Measurements from ENCODE around the gene PDE4D. TPM values are rescaled to one million over a fixed set of nuclear protein-coding genes. Genes with fewer than 3 reads are reported as not detected.

The PDE4D gene
- 10 to 100 TPM; 40.5 to 41.2 TPM for total RNA-seq

DNA sequence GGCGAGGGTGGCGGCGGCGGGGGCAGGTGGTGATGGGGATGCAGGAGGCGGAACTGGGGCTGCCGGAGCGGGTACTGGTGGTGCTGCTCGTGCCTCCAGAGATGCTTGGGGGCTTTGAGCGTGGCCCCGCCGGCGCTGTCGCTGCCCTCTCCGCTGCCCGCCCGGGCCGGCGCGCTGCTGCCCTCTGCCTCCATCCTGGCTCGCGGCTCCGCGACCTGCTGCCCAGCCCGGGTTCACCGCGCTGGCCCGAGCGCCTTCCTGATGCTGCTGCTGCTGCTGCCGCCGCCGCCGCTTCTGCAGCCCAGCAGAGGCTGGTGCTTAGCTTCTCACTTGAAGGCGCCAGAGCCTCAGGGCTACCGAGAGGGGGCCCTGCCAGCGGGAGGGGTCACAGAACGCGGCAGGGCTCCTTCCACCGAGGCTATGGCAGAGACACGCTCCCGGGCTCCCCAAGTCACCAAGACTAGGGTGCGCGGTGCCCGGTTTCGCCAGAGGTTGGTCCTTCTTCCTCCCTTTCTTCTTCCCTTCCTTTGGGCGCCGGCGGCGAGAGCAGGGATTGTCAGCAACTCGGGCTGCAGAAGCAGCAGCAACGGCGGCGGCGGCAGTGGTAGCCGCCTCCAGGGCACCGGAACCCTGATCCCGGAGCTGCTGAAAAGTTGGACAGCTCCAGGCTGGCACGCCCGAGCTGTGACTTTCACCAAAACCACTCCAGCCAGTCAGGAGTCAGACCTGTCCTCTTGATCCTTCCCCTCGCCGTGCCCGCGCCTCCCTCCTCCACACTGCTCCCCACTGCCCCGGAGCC lies at the start of gene PDE4D:
Gene PDE4D, minus strand, starts transcription at position 298 of the 799 bp plus-strand sequence.
- H3K9me3 Mint-ChIP-seq = no peaks in the 10 kb centered on the region
- intact Hi-C loops (cut with micrococcal nuclease) = no loop called here
- DNase-seq = peak; percentile 21
- no peaks in the 10 kb centered on the region for H3K36me3 Mint-ChIP-seq (ENCODE audit: low read depth)
- H3K27me3 Mint-ChIP-seq (ENCODE audit: low read depth) = peaks cover 29% of the 10 kb centered on the region
- H3K4me3 Mint-ChIP-seq = no peak within 1 kb of the TSS
- H3K4me1 Mint-ChIP-seq (ENCODE audit: low read depth) = peaks cover 6% of the 10 kb centered on the region
- CTCF ChIA-PET = interaction anchor here (0.6 kb wide), 1 partner anchor 464 kb away, joined by 5 read pairs; no protein-coding TSS in a partner anchor
- H3K27ac Mint-ChIP-seq = no peak within 1 kb of the TSS

DNA sequence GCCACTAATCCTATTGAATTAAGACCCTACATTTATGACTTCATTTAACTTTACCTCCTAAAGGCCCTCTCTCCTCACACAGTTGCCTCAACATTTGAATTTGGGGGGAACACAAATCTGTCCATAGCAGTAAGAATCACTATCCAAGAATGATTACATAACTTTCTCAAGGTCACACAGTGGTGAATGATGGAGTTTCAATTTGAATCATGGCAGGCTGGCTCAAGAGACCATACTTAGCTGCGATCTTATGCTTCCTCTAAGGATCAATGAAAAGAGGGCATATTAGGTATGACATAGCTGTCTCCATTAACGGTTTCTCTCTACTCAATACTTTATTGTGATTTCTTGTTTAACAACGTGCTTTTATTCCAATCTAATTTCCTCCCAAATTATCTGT lies 44.1 kb upstream of the PDE4D start:
- H3K36me3 Mint-ChIP-seq (ENCODE audit: low read depth) = no peaks in the 10 kb centered on the region
- peaks cover 3% of the 10 kb centered on the region for H3K9me3 Mint-ChIP-seq
- no peaks in the 10 kb centered on the region for H3K4me1 Mint-ChIP-seq (ENCODE audit: low read depth)
- CTCF ChIA-PET = no interaction called here
- H3K4me3 Mint-ChIP-seq = no peak overlapping the region
- DNase-seq = no peak
- intact Hi-C loops (cut with micrococcal nuclease) = no loop called here
- no peak overlapping the region for H3K27ac Mint-ChIP-seq
- no peaks in the 10 kb centered on the region for H3K27me3 Mint-ChIP-seq (ENCODE audit: low read depth)

DNA sequence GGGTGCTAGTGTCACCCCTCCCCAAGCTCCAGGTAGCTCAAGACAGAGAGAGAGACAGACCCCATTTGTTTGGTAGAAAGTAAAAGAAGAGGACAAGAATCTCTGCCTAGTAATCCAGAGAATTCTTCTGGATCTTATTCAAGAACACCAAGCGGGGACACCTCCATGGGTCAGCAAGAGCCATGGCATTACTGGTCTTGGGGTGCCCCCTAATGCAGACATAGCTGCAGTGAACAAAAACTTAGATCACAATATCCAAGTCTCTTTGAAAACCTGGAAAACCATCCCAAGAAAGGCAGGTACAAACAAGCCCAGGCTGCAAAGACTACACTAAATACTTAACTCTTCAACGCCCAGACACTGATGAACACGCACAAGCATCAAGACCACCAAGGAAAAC lies 29.9 kb upstream of the PDE4D start:
- Mint-ChIP-seq H3K4me1 (ENCODE audit: low read depth) (no peaks in the 10 kb centered on the region), H3K4me3 (no peak overlapping the region), H3K36me3 (ENCODE audit: low read depth) (no peaks in the 10 kb centered on the region), H3K9me3 (no peaks in the 10 kb centered on the region), H3K27me3 (ENCODE audit: low read depth) (peaks cover 3% of the 10 kb centered on the region), H3K27ac (no peak overlapping the region)
- intact Hi-C loops (cut with micrococcal nuclease) = no loop called here
- CTCF ChIA-PET = no interaction called here
- DNase-seq = no peak

DNA sequence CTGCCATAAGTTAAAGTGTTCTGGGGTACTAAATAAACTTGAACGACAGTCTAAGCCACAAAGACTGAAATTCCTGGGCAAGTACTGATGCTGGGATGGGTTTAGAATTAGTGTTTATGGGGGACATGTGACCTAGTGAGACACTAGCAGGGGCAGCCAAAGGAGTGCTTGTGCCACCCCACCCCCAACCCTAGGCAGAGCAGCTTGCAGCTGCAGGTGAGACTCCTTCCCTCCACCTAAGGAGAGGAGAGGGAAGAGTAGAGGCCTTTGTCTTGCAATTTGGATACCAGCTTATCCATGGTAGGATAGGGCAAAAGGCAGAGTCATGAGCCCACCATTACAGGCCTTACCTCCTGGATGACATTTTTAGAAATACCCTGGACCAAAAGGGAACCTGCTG lies 28.7 kb upstream of the PDE4D start:
- H3K9me3 Mint-ChIP-seq = no peaks in the 10 kb centered on the region
- intact Hi-C loops (cut with micrococcal nuclease) = no loop called here
- CTCF ChIA-PET = no interaction called here

DNA sequence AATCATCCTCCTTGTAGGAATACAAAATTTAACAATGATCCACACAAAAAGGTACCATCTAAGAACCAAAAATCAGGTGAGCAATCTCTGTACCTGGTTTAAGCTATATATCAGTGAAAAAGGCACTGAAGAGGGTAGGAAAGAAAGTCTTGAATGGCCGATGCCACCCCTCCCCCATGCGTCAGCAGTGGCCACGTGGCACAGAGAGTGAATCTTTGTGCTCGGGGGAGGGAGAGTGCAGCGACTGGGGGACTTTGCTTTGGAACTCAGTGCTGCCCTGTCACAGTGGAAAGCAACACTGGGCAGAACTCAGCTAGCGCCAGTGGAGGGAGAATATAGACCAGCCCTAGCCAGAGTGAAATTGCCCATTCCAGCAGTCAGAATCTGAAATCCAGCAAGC lies 28.3 kb upstream of the PDE4D start:
- no peak overlapping the region for H3K27ac Mint-ChIP-seq
- CTCF ChIA-PET = no interaction called here

More for the DNA sequence above, 28.7 kb upstream of the PDE4D start:
- Mint-ChIP-seq H3K4me3 (no peak overlapping the region), H3K27me3 (ENCODE audit: low read depth) (peaks cover 3% of the 10 kb centered on the region), H3K27ac (no peak overlapping the region), H3K4me1 (ENCODE audit: low read depth) (no peaks in the 10 kb centered on the region), H3K36me3 (ENCODE audit: low read depth) (no peaks in the 10 kb centered on the region)
- DNase-seq = no peak

DNA sequence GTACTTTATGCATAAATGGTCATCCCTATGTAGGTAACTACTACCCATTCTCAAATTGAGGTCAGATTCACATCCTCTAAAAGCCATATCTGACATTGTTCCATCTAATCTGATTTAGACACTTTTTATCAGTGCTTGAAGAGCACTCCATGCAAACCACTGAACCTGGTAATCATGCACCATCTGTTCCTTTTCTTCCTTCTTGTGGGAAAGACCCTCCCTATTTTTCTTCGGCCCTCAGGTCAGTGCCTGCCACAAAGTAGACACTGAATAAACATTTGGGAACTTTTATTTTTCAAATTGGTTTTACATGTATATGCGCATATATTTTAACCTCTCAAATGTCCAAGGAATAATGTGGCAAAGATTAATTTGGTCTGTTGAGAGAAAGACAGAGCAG lies 26.0 kb upstream of the PDE4D start:
- no peaks in the 10 kb centered on the region for H3K36me3 Mint-ChIP-seq (ENCODE audit: low read depth)
- H3K9me3 Mint-ChIP-seq = no peaks in the 10 kb centered on the region
- no peak overlapping the region for H3K27ac Mint-ChIP-seq
- CTCF ChIA-PET = no interaction called here
- no peaks in the 10 kb centered on the region for H3K4me1 Mint-ChIP-seq (ENCODE audit: low read depth)
- peaks cover 1% of the 10 kb centered on the region for H3K27me3 Mint-ChIP-seq (ENCODE audit: low read depth)
- intact Hi-C loops (cut with micrococcal nuclease) = no loop called here
- no peak overlapping the region for H3K4me3 Mint-ChIP-seq
- DNase-seq = no peak

More for the DNA sequence above, 28.3 kb upstream of the PDE4D start:
- Mint-ChIP-seq H3K4me1 (ENCODE audit: low read depth) (no peaks in the 10 kb centered on the region), H3K9me3 (no peaks in the 10 kb centered on the region), H3K4me3 (no peak overlapping the region), H3K27me3 (ENCODE audit: low read depth) (peaks cover 3% of the 10 kb centered on the region), H3K36me3 (ENCODE audit: low read depth) (no peaks in the 10 kb centered on the region)
- intact Hi-C loops (cut with micrococcal nuclease) = no loop called here
- DNase-seq = no peak

DNA sequence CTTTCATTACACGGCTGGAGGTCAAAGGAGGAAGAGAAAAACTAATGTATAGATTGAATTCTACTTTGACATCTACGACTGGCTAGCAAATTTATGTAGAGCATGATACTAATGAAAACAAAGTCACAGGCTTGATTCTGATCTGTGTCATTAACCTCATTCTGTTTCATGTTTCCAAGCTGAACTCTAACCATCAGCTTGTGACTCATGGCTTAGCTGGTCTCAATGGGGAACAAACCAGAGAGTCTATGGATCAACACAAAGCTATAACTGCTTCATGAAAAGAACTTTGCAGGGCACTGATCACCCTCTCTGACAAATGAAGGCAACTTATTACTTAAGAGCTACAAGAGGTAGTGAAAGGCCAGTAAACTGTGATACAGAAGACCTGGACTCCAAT lies 23.6 kb upstream of the PDE4D start:
- Mint-ChIP-seq H3K4me3 (no peak overlapping the region), H3K27me3 (ENCODE audit: low read depth) (no peaks in the 10 kb centered on the region), H3K9me3 (no peaks in the 10 kb centered on the region), H3K4me1 (ENCODE audit: low read depth) (no peaks in the 10 kb centered on the region), H3K27ac (no peak overlapping the region), H3K36me3 (ENCODE audit: low read depth) (no peaks in the 10 kb centered on the region)
- CTCF ChIA-PET = no interaction called here
- intact Hi-C loops (cut with micrococcal nuclease) = no loop called here
- no peak for DNase-seq

DNA sequence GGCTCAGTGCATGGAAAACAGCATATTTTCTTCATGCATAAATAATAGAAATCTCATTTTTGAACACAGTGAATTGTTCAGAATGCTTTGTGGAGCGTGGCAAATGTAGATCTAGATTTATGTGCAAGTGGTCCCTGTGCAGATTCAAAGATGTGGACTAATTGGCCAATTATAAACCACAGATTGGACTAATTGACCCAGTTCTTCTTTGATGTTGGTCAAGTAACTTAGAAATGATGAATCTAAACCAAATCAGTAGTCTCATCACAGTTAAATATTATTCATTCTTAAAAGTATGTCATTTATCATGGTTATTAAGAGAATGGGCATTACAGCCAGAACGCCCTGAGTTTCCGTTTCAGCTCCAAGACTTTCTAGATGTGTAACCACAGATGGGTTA lies 11.7 kb upstream of the PDE4D start:
- Mint-ChIP-seq H3K4me3 (no peak overlapping the region), H3K27ac (no peak overlapping the region), H3K4me1 (ENCODE audit: low read depth) (no peaks in the 10 kb centered on the region), H3K27me3 (ENCODE audit: low read depth) (no peaks in the 10 kb centered on the region), H3K36me3 (ENCODE audit: low read depth) (no peaks in the 10 kb centered on the region), H3K9me3 (peaks cover 2% of the 10 kb centered on the region)
- DNase-seq = no peak
- CTCF ChIA-PET = no interaction called here
- intact Hi-C loops (cut with micrococcal nuclease) = no loop called here

DNA sequence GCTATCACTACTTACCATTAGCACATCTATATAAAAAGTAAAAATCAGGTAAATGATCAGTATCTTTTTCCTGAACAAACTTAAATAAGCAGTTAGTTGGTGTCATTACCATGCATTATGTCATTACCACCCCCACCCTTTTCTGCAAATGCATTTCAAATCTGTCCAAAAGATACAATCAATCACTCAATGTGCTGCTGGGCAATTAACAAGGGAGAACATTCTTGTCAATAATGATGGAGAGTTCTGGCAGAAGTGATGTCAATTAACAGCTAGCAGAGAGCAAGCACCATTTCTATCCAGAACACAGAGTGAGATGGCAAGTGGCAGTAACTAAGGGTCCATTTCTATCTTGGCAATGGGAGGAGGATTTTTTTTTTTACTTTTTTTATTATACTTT lies 3.5 kb upstream of the PDE4D start:
- H3K27ac Mint-ChIP-seq = no peak overlapping the region
- no peak overlapping the region for H3K4me3 Mint-ChIP-seq
- intact Hi-C loops (cut with micrococcal nuclease) = no loop called here
- CTCF ChIA-PET = no interaction called here
- no peaks in the 10 kb centered on the region for H3K36me3 Mint-ChIP-seq (ENCODE audit: low read depth)
- no peaks in the 10 kb centered on the region for H3K9me3 Mint-ChIP-seq
- peaks cover 24% of the 10 kb centered on the region for H3K27me3 Mint-ChIP-seq (ENCODE audit: low read depth)
- DNase-seq = no peak
- H3K4me1 Mint-ChIP-seq (ENCODE audit: low read depth) = peaks cover 6% of the 10 kb centered on the region

DNA sequence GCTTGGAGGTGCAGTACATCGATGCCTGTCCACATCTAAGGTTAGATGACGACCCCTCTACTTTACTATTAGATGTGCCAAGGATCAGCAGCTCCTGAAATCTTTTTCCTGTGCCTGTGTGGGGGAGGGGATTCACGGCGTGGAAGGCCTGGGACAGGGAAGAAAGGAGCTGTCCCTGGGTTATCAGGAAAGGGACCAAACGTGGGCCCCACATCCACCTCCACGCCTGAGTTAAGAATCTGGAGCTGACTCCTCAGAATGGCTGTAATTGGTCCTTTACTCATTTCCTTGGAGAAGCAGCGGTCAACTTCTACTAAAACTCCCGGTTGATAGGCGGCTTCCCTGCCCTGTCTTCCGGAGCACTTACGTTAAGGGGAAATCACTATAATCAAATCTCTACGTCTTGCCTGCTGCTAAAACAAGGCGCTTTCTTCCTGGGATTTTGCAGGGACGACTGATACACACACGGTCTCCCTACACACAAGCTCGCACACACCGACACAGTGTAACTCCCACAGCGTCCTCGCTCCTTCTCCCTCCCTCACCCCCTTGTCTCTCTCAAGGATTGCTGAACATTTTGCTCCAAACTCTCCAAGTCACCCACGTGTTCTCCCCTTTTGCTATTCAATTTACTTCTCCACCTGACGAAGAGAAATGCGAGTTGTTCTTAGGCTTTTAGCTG lies 1.4 kb downstream of the PDE4D start:
- CTCF ChIA-PET = no interaction called here
- Mint-ChIP-seq H3K9me3 (no peaks in the 10 kb centered on the region), H3K27ac (no peak overlapping the region), H3K4me1 (ENCODE audit: low read depth) (peaks cover 6% of the 10 kb centered on the region), H3K36me3 (ENCODE audit: low read depth) (no peaks in the 10 kb centered on the region), H3K4me3 (no peak overlapping the region), H3K27me3 (ENCODE audit: low read depth) (peaks cover 32% of the 10 kb centered on the region)
- intact Hi-C loops (cut with micrococcal nuclease) = no loop called here
- no peak for DNase-seq

DNA sequence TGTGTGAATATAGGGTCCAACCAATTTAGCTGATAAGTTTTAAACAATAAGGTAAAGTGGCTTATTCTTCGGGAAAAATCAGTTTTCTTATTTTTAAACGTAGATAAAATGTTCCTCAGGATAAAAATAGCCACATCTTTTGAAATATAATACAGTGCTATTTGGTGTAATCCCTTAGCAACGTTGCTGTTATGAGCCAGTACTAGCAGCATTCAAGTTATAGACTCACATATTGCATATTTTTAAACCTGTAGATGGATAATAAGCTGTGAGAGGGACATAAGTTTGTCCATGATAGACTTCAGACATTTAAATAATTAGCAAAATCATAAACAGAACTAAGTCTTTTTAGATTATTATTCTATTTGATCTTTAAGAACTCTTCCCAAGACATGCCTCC lies 6.3 kb downstream of the PDE4D start:
- CTCF ChIA-PET = interaction anchor here (0.6 kb wide), 1 partner anchor 110 kb away, joined by 3 read pairs; no protein-coding TSS in a partner anchor
- Mint-ChIP-seq H3K9me3 (no peaks in the 10 kb centered on the region), H3K36me3 (ENCODE audit: low read depth) (no peaks in the 10 kb centered on the region), H3K27me3 (ENCODE audit: low read depth) (peaks cover 18% of the 10 kb centered on the region), H3K4me1 (ENCODE audit: low read depth) (peaks cover under 1% of the 10 kb centered on the region), H3K27ac (no peak overlapping the region), H3K4me3 (no peak overlapping the region)
- intact Hi-C loops (cut with micrococcal nuclease) = no loop called here
- no peak for DNase-seq

DNA sequence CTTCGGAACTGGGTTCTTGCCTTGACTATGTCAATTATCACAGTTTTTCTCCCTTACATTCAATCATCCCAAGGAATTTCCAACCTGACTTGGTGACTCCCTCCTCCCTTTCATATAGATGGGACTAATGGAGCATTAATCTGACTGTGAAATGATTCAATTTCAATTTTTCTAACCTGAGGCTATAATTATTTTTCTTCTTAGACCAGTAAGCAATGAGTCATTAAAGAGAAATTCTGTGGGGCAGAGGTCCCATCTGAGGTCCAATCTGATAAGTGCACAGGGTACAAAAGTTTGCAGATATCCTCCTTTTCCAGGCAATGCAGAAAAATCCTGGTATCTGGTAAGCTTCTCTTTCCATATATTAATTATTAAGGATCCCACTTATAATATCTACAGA lies 18.9 kb downstream of the PDE4D start:
- no peaks in the 10 kb centered on the region for H3K4me1 Mint-ChIP-seq (ENCODE audit: low read depth)
- DNase-seq = no peak
- no peak overlapping the region for H3K4me3 Mint-ChIP-seq
- no peak overlapping the region for H3K27ac Mint-ChIP-seq
- no peaks in the 10 kb centered on the region for H3K36me3 Mint-ChIP-seq (ENCODE audit: low read depth)
- CTCF ChIA-PET = no interaction called here
- peaks cover 1% of the 10 kb centered on the region for H3K9me3 Mint-ChIP-seq
- peaks cover 2% of the 10 kb centered on the region for H3K27me3 Mint-ChIP-seq (ENCODE audit: low read depth)
- intact Hi-C loops (cut with micrococcal nuclease) = no loop called here

DNA sequence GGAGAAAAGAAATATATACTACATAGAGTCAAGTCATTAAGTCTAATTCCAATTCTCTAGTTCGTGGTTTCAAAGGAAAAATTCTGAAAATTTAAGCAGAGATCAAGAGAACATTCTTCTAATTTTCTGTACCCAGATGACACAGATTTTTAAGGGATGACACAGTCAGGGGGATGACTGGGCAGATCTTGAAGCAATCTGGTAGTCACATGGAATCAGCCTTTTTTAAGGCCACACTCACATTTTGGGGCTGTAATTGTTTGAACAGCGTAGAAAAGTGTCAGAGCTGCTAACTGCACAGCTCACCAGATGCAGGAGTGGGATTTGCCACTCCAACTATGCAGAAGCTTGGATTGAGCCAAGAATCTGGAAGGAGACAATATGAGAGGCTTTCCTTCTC lies 20.4 kb downstream of the PDE4D start:
- Mint-ChIP-seq H3K9me3 (no peaks in the 10 kb centered on the region), H3K4me1 (ENCODE audit: low read depth) (no peaks in the 10 kb centered on the region), H3K4me3 (no peak overlapping the region), H3K27me3 (ENCODE audit: low read depth) (peaks cover 4% of the 10 kb centered on the region), H3K27ac (no peak overlapping the region), H3K36me3 (ENCODE audit: low read depth) (no peaks in the 10 kb centered on the region)
- CTCF ChIA-PET = no interaction called here
- no peak for DNase-seq
- intact Hi-C loops (cut with micrococcal nuclease) = no loop called here
